Measurements from ENCODE around the gene DGKI.

DGKI gene

DNA sequence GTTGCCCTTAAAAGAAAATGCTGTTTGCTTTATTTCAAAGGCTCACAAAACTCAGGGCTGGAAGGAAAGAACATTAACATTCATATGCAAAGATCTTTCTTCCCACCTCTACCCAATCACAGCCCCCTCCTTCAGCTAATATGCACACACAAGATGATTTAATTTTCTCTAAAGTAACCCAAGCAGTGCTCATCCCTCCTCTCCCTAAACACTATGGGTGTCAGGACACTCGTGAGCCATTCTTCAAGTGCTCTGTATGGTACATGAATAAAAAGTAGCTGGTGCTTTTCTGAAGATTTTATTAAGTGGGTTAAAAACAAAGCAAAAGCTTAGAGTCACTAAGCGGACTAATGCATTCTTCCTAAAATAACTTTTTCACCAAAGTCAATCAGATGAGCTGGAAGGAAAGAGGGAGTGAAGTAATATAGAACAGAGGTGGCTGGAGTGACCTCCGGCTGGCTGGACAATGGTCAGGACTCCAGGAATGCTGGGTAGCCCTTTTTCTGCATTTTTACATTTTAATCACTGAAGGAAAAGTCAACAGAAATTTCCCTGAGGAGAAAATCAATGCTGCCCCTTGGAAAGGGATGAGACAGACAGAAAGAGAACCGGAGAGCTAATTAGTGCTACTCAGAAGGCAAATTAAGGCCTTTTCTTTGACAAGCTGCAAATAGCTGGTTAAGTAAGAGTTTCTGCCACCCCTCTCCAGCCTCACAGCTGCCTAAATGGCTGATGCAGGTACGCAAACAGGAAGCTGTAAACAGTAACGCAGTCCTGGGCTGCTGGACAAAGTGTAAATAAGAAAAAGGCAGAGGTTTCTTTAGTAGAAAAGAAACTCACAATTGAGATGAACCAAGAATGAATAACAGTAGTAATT, 6.6 kb downstream of the DGKI start:
- H3K18ac ChIP-seq (ENCODE audit: low read length): no peak overlapping the region
- H3K79me1 ChIP-seq (ENCODE audit: low read length): no peaks in the 10 kb centered on the region
- no peak for DNase-seq
- no peak overlapping the region for H2AK5ac ChIP-seq (ENCODE audit: low read length)
- H3K4ac ChIP-seq (ENCODE audit: low read depth, low read length): no peak overlapping the region
- H2BK5ac ChIP-seq (ENCODE audit: low read depth, low read length, poor library complexity): no peak overlapping the region
- no peak overlapping the region for H2BK12ac ChIP-seq (ENCODE audit: low read length)
- peaks cover 0 to 2% of the 10 kb centered on the region in 2 experiments for H3K36me3 ChIP-seq (ENCODE audit: control insufficient read depth in 1 of 2, insufficient read depth in 2 of 2, low read length in 2 of 2)
- no CpG with 5 or more reads among the region's 6 CpGs for WGBS (ENCODE audit: extremely low coverage, insufficient coverage, insufficient read length)
- H4K8ac ChIP-seq (ENCODE audit: low read depth, low read length): no peak overlapping the region
- no peak overlapping the region for H3K23ac ChIP-seq (ENCODE audit: low read length)
- H3K4me2 ChIP-seq (ENCODE audit: low read length): no peak overlapping the region
- no peak overlapping the region for H4K91ac ChIP-seq (ENCODE audit: low read depth, low read length)
- H3K27me3 ChIP-seq (ENCODE audit: insufficient read depth, low read length): no peaks in the 10 kb centered on the region
- H3K9ac ChIP-seq (ENCODE audit: low read length): no peak overlapping the region
- H3K4me1 ChIP-seq (ENCODE audit: control insufficient read depth in 1 of 2, insufficient read depth in 2 of 2, low read length in 2 of 2): no peaks in the 10 kb centered on the region
- H3K9me3 ChIP-seq (ENCODE audit: insufficient read depth, low read depth, low read length): no peaks in the 10 kb centered on the region
- H3K4me3 ChIP-seq (ENCODE audit: low read depth, low read length): no peak overlapping the region
- H2AFZ ChIP-seq (ENCODE audit: insufficient read depth, low read length, poor library complexity): no peak overlapping the region
- H4K12ac ChIP-seq (ENCODE audit: low read depth, low read length): no peak overlapping the region
- H3K79me2 ChIP-seq (ENCODE audit: control insufficient read depth, insufficient read depth, low read length, poor library complexity): no peaks in the 10 kb centered on the region
- no peak overlapping the region for H3K27ac ChIP-seq (ENCODE audit: low read depth, low read length)
- no peak overlapping the region for H3K14ac ChIP-seq (ENCODE audit: low read length)
- H2BK120ac ChIP-seq (ENCODE audit: insufficient read depth, low read length, poor library complexity): no peak overlapping the region

DNA sequence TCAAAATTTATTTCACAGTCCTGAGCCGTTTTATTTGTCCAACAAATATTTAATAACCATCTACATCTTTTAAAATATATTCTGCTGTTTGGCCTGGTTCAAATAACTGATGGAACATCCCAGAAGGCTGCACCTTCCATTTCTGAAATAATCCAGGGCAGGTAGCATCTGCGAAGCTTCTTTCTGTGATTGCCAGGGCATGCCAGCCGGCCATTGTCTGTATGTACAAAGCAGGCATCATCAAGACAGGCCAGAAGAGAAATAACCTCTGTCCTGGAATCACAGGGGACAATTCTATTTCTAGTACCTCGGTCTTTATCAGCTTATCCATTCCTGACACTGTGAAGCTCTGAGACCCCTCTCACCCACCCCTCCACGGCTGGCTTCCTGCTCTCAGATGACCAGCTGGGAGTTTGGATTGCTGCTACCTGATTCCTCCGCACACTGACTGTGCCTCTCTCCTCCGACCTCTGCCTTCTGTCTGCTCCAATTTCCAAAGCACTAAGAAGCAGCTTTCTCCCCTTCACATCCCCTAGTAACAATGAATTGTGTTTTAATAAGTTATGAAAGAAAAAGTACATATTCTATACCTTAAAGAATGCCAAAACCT, 8.0 kb downstream of the DGKI start:
- Histone ChIP-seq H2AK5ac (ENCODE audit: low read length) (no peak overlapping the region), H3K79me2 (ENCODE audit: control insufficient read depth, insufficient read depth, low read length, poor library complexity) (no peaks in the 10 kb centered on the region), H3K79me1 (ENCODE audit: low read length) (no peaks in the 10 kb centered on the region), H3K36me3 (ENCODE audit: control insufficient read depth in 1 of 2, insufficient read depth in 2 of 2, low read length in 2 of 2) (peaks cover under 1 to 2% of the 10 kb centered on the region in 2 experiments), H3K9me3 (ENCODE audit: insufficient read depth, low read depth, low read length) (no peaks in the 10 kb centered on the region), H3K4me3 (ENCODE audit: low read depth, low read length) (no peak overlapping the region), H2BK12ac (ENCODE audit: low read length) (no peak overlapping the region), H3K4me2 (ENCODE audit: low read length) (no peak overlapping the region), H3K27ac (ENCODE audit: low read depth, low read length) (no peak overlapping the region), H3K23ac (ENCODE audit: low read length) (no peak overlapping the region), H3K9ac (ENCODE audit: low read length) (no peak overlapping the region), H2BK120ac (ENCODE audit: insufficient read depth, low read length, poor library complexity) (no peak overlapping the region), H3K4ac (ENCODE audit: low read depth, low read length) (no peak overlapping the region), H3K18ac (ENCODE audit: low read length) (no peak overlapping the region), H4K8ac (ENCODE audit: low read depth, low read length) (no peak overlapping the region), H2BK5ac (ENCODE audit: low read depth, low read length, poor library complexity) (no peak overlapping the region), H4K12ac (ENCODE audit: low read depth, low read length) (no peak overlapping the region), H2AFZ (ENCODE audit: insufficient read depth, low read length, poor library complexity) (no peak overlapping the region), H3K27me3 (ENCODE audit: insufficient read depth, low read length) (no peaks in the 10 kb centered on the region), H4K91ac (ENCODE audit: low read depth, low read length) (no peak overlapping the region), H3K14ac (ENCODE audit: low read length) (no peak overlapping the region), H3K4me1 (ENCODE audit: control insufficient read depth in 1 of 2, insufficient read depth in 2 of 2, low read length in 2 of 2) (no peaks in the 10 kb centered on the region)
- no peak for DNase-seq
- no CpG with 5 or more reads among the region's 7 CpGs for WGBS (ENCODE audit: extremely low coverage, insufficient coverage, insufficient read length)

DNA sequence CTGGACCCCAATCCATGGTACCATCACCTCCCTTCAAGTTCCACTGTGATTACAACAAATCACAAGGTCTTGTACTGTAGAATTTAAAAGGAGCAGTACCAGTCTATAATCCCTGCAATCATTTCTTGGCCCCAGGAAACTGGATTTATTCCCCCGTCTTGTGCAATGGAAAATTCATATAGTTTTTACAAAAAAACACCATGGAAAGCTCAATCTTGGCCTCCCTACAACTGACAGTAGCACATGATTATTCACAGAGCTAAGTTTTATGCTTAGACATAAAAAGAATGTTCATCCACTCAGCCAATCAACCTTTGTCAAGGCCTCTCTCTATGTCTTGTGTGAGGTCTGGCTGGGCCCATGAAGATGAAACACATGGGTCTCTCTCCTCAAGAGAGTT, 10.2 kb downstream of the DGKI start:
- no peaks in the 10 kb centered on the region for H3K79me2 ChIP-seq (ENCODE audit: control insufficient read depth, insufficient read depth, low read length, poor library complexity)
- no peak overlapping the region for H3K4ac ChIP-seq (ENCODE audit: low read depth, low read length)
- H3K4me2 ChIP-seq (ENCODE audit: low read length): no peak overlapping the region
- H2BK120ac ChIP-seq (ENCODE audit: insufficient read depth, low read length, poor library complexity): no peak overlapping the region
- no CpG with 5 or more reads among the region's 1 CpG for WGBS (ENCODE audit: extremely low coverage, insufficient coverage, insufficient read length)
- no peak overlapping the region for H2AFZ ChIP-seq (ENCODE audit: insufficient read depth, low read length, poor library complexity)
- no peak overlapping the region for H4K12ac ChIP-seq (ENCODE audit: low read depth, low read length)
- H3K14ac ChIP-seq (ENCODE audit: low read length): no peak overlapping the region
- no peaks in the 10 kb centered on the region for H3K4me1 ChIP-seq (ENCODE audit: control insufficient read depth in 1 of 2, insufficient read depth in 2 of 2, low read length in 2 of 2)
- no peak for DNase-seq
- peaks cover 2 to 10% of the 10 kb centered on the region in 2 experiments for H3K36me3 ChIP-seq (ENCODE audit: control insufficient read depth in 1 of 2, insufficient read depth in 2 of 2, low read length in 2 of 2)
- no peak overlapping the region for H3K4me3 ChIP-seq (ENCODE audit: low read depth, low read length)
- H2AK5ac ChIP-seq (ENCODE audit: low read length): no peak overlapping the region
- H3K27ac ChIP-seq (ENCODE audit: low read depth, low read length): no peak overlapping the region
- no peak overlapping the region for H3K9ac ChIP-seq (ENCODE audit: low read length)
- H3K23ac ChIP-seq (ENCODE audit: low read length): no peak overlapping the region
- no peak overlapping the region for H4K91ac ChIP-seq (ENCODE audit: low read depth, low read length)
- no peaks in the 10 kb centered on the region for H3K79me1 ChIP-seq (ENCODE audit: low read length)
- H3K27me3 ChIP-seq (ENCODE audit: insufficient read depth, low read length): no peaks in the 10 kb centered on the region
- H2BK5ac ChIP-seq (ENCODE audit: low read depth, low read length, poor library complexity): no peak overlapping the region
- no peak overlapping the region for H4K8ac ChIP-seq (ENCODE audit: low read depth, low read length)
- no peak overlapping the region for H2BK12ac ChIP-seq (ENCODE audit: low read length)
- no peak overlapping the region for H3K18ac ChIP-seq (ENCODE audit: low read length)
- H3K9me3 ChIP-seq (ENCODE audit: insufficient read depth, low read depth, low read length): peaks cover 9% of the 10 kb centered on the region

DNA sequence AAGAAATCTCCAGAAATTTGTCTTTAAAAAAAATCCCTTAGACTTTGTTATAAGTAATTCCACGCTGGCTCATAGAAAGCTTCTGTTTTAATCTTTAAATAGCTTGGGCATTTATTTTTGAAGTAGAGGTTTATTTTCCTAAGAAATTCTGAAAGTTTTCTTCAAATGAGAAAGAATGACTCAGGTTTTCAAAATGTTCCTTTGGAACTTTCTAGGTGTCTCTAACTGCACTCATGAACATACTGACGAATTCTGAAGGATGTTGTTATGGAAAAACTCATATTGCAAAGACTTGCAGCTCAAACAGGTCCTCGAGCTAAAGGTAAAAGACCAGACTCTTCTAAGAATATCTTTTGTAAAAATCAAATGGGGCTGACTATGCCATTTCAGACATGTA, 10.7 kb downstream of the DGKI start:
- H3K4me2 ChIP-seq (ENCODE audit: low read length): no peak overlapping the region
- no peaks in the 10 kb centered on the region for H3K79me1 ChIP-seq (ENCODE audit: low read length)
- no peak overlapping the region for H2BK12ac ChIP-seq (ENCODE audit: low read length)
- DNase-seq: no peak
- H2AK5ac ChIP-seq (ENCODE audit: low read length): no peak overlapping the region
- no peaks in the 10 kb centered on the region for H3K79me2 ChIP-seq (ENCODE audit: control insufficient read depth, insufficient read depth, low read length, poor library complexity)
- no peak overlapping the region for H4K8ac ChIP-seq (ENCODE audit: low read depth, low read length)
- H4K12ac ChIP-seq (ENCODE audit: low read depth, low read length): no peak overlapping the region
- H2BK5ac ChIP-seq (ENCODE audit: low read depth, low read length, poor library complexity): no peak overlapping the region
- H3K27ac ChIP-seq (ENCODE audit: low read depth, low read length): no peak overlapping the region
- H3K18ac ChIP-seq (ENCODE audit: low read length): no peak overlapping the region
- H3K9me3 ChIP-seq (ENCODE audit: insufficient read depth, low read depth, low read length): peaks cover 9% of the 10 kb centered on the region
- no peak overlapping the region for H2AFZ ChIP-seq (ENCODE audit: insufficient read depth, low read length, poor library complexity)
- H3K27me3 ChIP-seq (ENCODE audit: insufficient read depth, low read length): no peaks in the 10 kb centered on the region
- no peak overlapping the region for H3K14ac ChIP-seq (ENCODE audit: low read length)
- H2BK120ac ChIP-seq (ENCODE audit: insufficient read depth, low read length, poor library complexity): no peak overlapping the region
- H3K4me3 ChIP-seq (ENCODE audit: low read depth, low read length): no peak overlapping the region
- no peaks in the 10 kb centered on the region for H3K4me1 ChIP-seq (ENCODE audit: control insufficient read depth in 1 of 2, insufficient read depth in 2 of 2, low read length in 2 of 2)
- no peak overlapping the region for H3K4ac ChIP-seq (ENCODE audit: low read depth, low read length)
- WGBS (ENCODE audit: extremely low coverage, insufficient coverage, insufficient read length): no CpG with 5 or more reads among the region's 3 CpGs
- H3K23ac ChIP-seq (ENCODE audit: low read length): no peak overlapping the region
- H3K9ac ChIP-seq (ENCODE audit: low read length): no peak overlapping the region
- peaks cover 2 to 10% of the 10 kb centered on the region in 2 experiments for H3K36me3 ChIP-seq (ENCODE audit: control insufficient read depth in 1 of 2, insufficient read depth in 2 of 2, low read length in 2 of 2)
- no peak overlapping the region for H4K91ac ChIP-seq (ENCODE audit: low read depth, low read length)

Measured in trophoblast cell (in vitro differentiated cells and primary cell).